Kidney (tissue), 14 donors: Measurements from ENCODE around the gene MAP3K5. TPM values are rescaled to one million over a fixed set of nuclear protein-coding genes. Genes with fewer than 3 reads are reported as not detected.

Experiments used
- DNase-seq, 5 donors: peaks; one replicate each; pipeline ENCODE4 v3.0.0-alpha.2; 2013 to 2020
- FAIRE-seq: peaks from 2 replicates; lab custom pipeline; 2012; peaks lifted over from hg19 to GRCh38; lab: Jason Lieb, UNC
- H3K27ac ChIP-seq, 2 donors: one replicate each; pipeline ENCODE4 v1.7.0; 2013; ENCODE audit warnings: low read depth in 2 of 2, low read length in 2 of 2, inconsistent platforms in 1 of 2
- H3K27me3 ChIP-seq: one replicate; pipeline ENCODE4 v1.7.1; 2013; ENCODE audit warnings: low read length, inconsistent platforms; ENCODE audit not compliant: control insufficient read depth, insufficient read depth
- H3K36me3 ChIP-seq, 3 donors: one replicate each; pipeline versions ENCODE4 v1.7.0 to v1.7.1; 2013; ENCODE audit warnings: low read length in 3 of 3, control low read depth in 1 of 3, inconsistent platforms in 1 of 3; ENCODE audit not compliant: insufficient read depth in 3 of 3, control insufficient read depth in 2 of 3
- H3K4me1 ChIP-seq, 3 donors: one replicate each; pipeline versions ENCODE4 v1.7.0 to v1.7.1; 2013; ENCODE audit warnings: low read length in 3 of 3, inconsistent platforms in 1 of 3, low read depth in 1 of 3; ENCODE audit not compliant: control insufficient read depth in 2 of 3, insufficient read depth in 2 of 3
- H3K4me3 ChIP-seq, 3 donors: one replicate each; pipeline versions ENCODE4 v1.7.0 to v1.8.1; 2013; ENCODE audit warnings: low read length in 3 of 3, control low read depth in 1 of 3, inconsistent platforms in 1 of 3
- H3K9ac ChIP-seq, 3 donors: one replicate each; pipeline versions ENCODE4 v1.7.0 to v1.7.1; 2013; ENCODE audit warnings: low read length in 3 of 3, control low read depth in 1 of 3, inconsistent platforms in 1 of 3
- H3K9me3 ChIP-seq, 3 donors: one replicate each; pipeline versions ENCODE4 v1.7.0 to v1.7.1; 2013; ENCODE audit warnings: low read length in 3 of 3, control low read depth in 1 of 3, inconsistent platforms in 1 of 3; ENCODE audit not compliant: control insufficient read depth in 2 of 3, insufficient read depth in 1 of 3
- intact Hi-C: fragments of 100-400 bp; cut with DNase I; formaldehyde crosslinking; loops from one replicate; pipeline ENCODE4 v1.11.1; 2022
- polyA plus RNA-seq: library from polyadenylated mRNA; stranded (reverse); fragments of 350-450 nt; fragmentation: Illumina TruSeq; extraction: RNeasy Lipid Tissue Mini Kit (QIAGEN cat#74804); gene quantifications from one replicate; pipeline ENCODE4 v1.2.3, GENCODE V29; 2014; ENCODE audit warnings: low read depth, low replicate concordance; ENCODE audit not compliant: insufficient read depth
- total RNA-seq: library from RNA; stranded (reverse); fragmentation: NEBNext Ultra II Directional; extraction: Animal tissue kit (Norgen Biotek cat#: 25700); gene quantifications from one replicate; pipeline ENCODE4 v1.2.1, GENCODE V29; 2021
- TF ChIP-seq, protein P1 (sequence below): IDR thresholded peaks from 3 replicates; pipeline ENCODE4 v1.5.1; 2012; ENCODE audit warnings: mild to moderate bottlenecking, moderate library complexity, borderline replicate concordance; ENCODE audit not compliant: insufficient read depth; ENCODE audit errors: extremely low read depth
- donor health status: control.
- donor health status: control.
- donor health status: control.
- donor health status: control.
- donor health status: control.
- donor health status: DM: yes; HTN: yes; CAD: no.
- donor health status: Normal renal cell carcinoma (clear cell type).

The MAP3K5 gene
- total and polyA plus RNA-seq, 2 donors from 2014 or later, result 5.9 to 32.9 TPM

DNA sequence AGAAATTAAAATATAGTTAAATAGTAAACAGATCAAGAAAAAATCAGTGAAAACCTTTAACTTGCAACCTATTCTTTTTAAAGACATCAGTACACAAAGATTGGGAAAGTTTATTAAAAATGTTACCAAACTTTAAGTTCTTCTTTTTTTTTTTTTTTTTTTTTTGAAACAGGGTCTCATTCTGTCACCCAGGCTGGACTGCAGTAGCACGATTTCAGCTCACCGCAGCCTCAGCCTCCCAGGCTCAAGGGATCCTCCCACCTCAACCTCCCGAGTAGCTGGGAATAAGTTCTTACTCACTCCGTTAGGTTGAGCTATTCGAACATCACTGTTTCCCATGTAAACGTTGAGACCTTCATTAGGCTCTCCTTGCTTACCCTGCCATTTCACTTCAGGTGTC, 5.6 kb downstream of the MAP3K5 start:
- TF ChIP-seq, protein P1, sequence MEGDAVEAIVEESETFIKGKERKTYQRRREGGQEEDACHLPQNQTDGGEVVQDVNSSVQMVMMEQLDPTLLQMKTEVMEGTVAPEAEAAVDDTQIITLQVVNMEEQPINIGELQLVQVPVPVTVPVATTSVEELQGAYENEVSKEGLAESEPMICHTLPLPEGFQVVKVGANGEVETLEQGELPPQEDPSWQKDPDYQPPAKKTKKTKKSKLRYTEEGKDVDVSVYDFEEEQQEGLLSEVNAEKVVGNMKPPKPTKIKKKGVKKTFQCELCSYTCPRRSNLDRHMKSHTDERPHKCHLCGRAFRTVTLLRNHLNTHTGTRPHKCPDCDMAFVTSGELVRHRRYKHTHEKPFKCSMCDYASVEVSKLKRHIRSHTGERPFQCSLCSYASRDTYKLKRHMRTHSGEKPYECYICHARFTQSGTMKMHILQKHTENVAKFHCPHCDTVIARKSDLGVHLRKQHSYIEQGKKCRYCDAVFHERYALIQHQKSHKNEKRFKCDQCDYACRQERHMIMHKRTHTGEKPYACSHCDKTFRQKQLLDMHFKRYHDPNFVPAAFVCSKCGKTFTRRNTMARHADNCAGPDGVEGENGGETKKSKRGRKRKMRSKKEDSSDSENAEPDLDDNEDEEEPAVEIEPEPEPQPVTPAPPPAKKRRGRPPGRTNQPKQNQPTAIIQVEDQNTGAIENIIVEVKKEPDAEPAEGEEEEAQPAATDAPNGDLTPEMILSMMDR, result no peak
- intact Hi-C loops, result no loop called here
- H3K9ac ChIP-seq, result no peak overlapping the region
- no peak overlapping the region for H3K27ac ChIP-seq
- no peaks in the 10 kb centered on the region for H3K27me3 ChIP-seq
- DNase-seq, result no peak
- H3K4me3 ChIP-seq, result no peak overlapping the region
- H3K9me3 ChIP-seq, result no peaks in the 10 kb centered on the region
- no peaks in the 10 kb centered on the region for H3K36me3 ChIP-seq
- H3K4me1 ChIP-seq, result peaks cover 0 to 18% (median 10%) of the 10 kb centered on the region in 3 donors
- FAIRE-seq, result no peak

- Histone ChIP-seq H3K36me3 (no peaks in the 10 kb centered on the region), H3K27ac (peak overlapping the region in 1 of 2 donors; percentile 4), H3K4me3 (no peak overlapping the region), H3K4me1 (peaks cover 0 to 18% (median 15%) of the 10 kb centered on the region in 3 donors), H3K27me3 (no peaks in the 10 kb centered on the region), H3K9me3 (no peaks in the 10 kb centered on the region), H3K9ac (no peak overlapping the region)
- TF ChIP-seq, protein P1, result no peak
- no peak for FAIRE-seq
- DNase-seq, result peak in 1 of 5 donors; percentile 79
- intact Hi-C loops, result no loop called here
These were observed 7.1 kb downstream of the MAP3K5 start for GRCh38 chr6:136784910-136785746.

- Histone ChIP-seq H3K4me1 (peaks cover 0 to 21% (median 15%) of the 10 kb centered on the region in 3 donors), H3K27me3 (no peaks in the 10 kb centered on the region), H3K9me3 (no peaks in the 10 kb centered on the region), H3K4me3 (no peak overlapping the region), H3K36me3 (no peaks in the 10 kb centered on the region), H3K27ac (no peak overlapping the region), H3K9ac (no peak overlapping the region)
- TF ChIP-seq, protein P1, result no peak
- DNase-seq (no peak), FAIRE-seq (no peak)
- intact Hi-C loops, result no loop called here
These were observed 8.0 kb downstream of the MAP3K5 start for GRCh38 chr6:136784271-136784664.
